Calu3 (cell line): Measurements from ENCODE around the gene OLFM1. TPM values are rescaled to one million over a fixed set of nuclear protein-coding genes. Genes with fewer than 3 reads are reported as not detected.

Experiments
- BruUV-seq: library from RNA; stranded (reverse); fragments of 400-500 nt; replicated peaks from 2 replicates; lab custom pipeline; 2021; lab: Mats Ljungman, UMichigan
- CTCF ChIA-PET: fragments of 300-600 bp; sonication (Branson Sonifier 250); formaldehyde crosslinking; loops from one replicate; lab custom pipeline; 2022; ENCODE audit warnings: antibody characterized with exemption; lab: Charles Lee
- DNase-seq: peaks from one replicate; pipeline ENCODE4 v3.0.0; 2022
- H3K27ac Mint-ChIP-seq: one replicate; pipeline ENCODE4 v1.8.0; 2022; ENCODE audit warnings: mixed read lengths; ENCODE audit not compliant: unreplicated experiment
- H3K27me3 Mint-ChIP-seq: one replicate; pipeline ENCODE4 v1.8.0; 2022; ENCODE audit warnings: mixed read lengths; ENCODE audit not compliant: unreplicated experiment
- H3K36me3 Mint-ChIP-seq: one replicate; pipeline ENCODE4 v1.8.0; 2022; ENCODE audit warnings: mild to moderate bottlenecking, moderate library complexity, mixed read lengths; ENCODE audit not compliant: insufficient read depth, unreplicated experiment
- H3K4me1 Mint-ChIP-seq: one replicate; pipeline ENCODE4 v1.8.0; 2022; ENCODE audit warnings: mild to moderate bottlenecking, low read depth, mixed read lengths; ENCODE audit not compliant: unreplicated experiment
- H3K4me3 Mint-ChIP-seq: one replicate; pipeline ENCODE4 v1.8.0; 2022; ENCODE audit warnings: mild to moderate bottlenecking, low read depth, moderate library complexity, mixed read lengths; ENCODE audit not compliant: unreplicated experiment
- H3K9me3 Mint-ChIP-seq: one replicate; pipeline ENCODE4 v1.8.0; 2022; ENCODE audit warnings: low read depth, mixed read lengths; ENCODE audit not compliant: unreplicated experiment
- CTCF ChIP-seq: fragments of 200-600 bp; IDR thresholded peaks from one replicate; pipeline ENCODE4 v1.8.0; 2022; ENCODE audit warnings: antibody characterized with exemption; ENCODE audit not compliant: unreplicated experiment
- intact Hi-C: fragments of 100-400 bp; cut with micrococcal nuclease; formaldehyde crosslinking; loops from one replicate; pipeline ENCODE4 v1.10.0; 2022; ENCODE audit not compliant: unreplicated experiment
- total RNA-seq: library from RNA; stranded (reverse); gene quantifications from 2 replicates; pipeline ENCODE4 v1.2.3, GENCODE V29; 2022

OLFM1 gene
- total RNA-seq, 1 experiment from 2014 or later, result 5.5 TPM

DNA sequence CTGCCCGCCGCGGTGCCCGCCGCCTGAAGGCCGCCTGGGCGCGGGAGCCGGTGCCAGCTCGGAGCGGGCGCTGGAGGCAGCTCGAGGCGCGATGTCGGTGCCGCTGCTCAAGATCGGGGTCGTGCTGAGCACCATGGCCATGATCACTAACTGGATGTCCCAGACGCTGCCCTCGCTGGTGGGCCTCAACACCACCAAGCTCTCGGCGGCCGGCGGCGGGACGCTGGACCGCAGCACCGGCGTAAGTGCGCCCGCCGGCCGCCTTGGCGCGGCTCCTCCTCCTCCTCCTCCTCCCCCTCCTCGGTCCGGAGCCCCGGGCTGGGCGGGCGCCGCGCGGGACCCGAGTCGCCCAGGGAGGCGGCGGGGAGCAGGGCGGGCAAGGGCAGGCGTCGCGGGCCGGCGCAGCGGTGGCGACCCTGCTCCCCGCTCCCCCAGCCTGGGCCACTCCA is 455 bp downstream of the OLFM1 start:
- H3K4me3 Mint-ChIP-seq, result no peak overlapping the region

GRCh38 chr9:135088348-135088978 is 995 bp downstream of the OLFM1 start:
- peaks cover 9% of the 10 kb centered on the region for H3K4me1 Mint-ChIP-seq
- CTCF ChIA-PET, result no interaction called here
- no peak for TF ChIP-seq CTCF
- intact Hi-C loops, result no loop called here
- BruUV-seq, result no TSS peak
- no peak overlapping the region for H3K4me3 Mint-ChIP-seq
- H3K9me3 Mint-ChIP-seq, result peaks cover 6% of the 10 kb centered on the region
- no peak overlapping the region for H3K27ac Mint-ChIP-seq
- H3K27me3 Mint-ChIP-seq, result peaks cover 46% of the 10 kb centered on the region
- DNase-seq, result no peak
- no peaks in the 10 kb centered on the region for H3K36me3 Mint-ChIP-seq

More for the DNA sequence above, 455 bp downstream of the OLFM1 start:
- Mint-ChIP-seq H3K4me1 (peaks cover 9% of the 10 kb centered on the region), H3K9me3 (peaks cover 6% of the 10 kb centered on the region), H3K27ac (no peak overlapping the region), H3K27me3 (peaks cover 46% of the 10 kb centered on the region), H3K36me3 (no peaks in the 10 kb centered on the region)
- no TSS peak for BruUV-seq
- DNase-seq, result no peak
- CTCF ChIA-PET, result no interaction called here
- intact Hi-C loops, result loop anchor here (2.0 kb wide), 2 partner anchors 257 to 325 kb away; no protein-coding TSS in a partner anchor
- no peak for TF ChIP-seq CTCF

DNA sequence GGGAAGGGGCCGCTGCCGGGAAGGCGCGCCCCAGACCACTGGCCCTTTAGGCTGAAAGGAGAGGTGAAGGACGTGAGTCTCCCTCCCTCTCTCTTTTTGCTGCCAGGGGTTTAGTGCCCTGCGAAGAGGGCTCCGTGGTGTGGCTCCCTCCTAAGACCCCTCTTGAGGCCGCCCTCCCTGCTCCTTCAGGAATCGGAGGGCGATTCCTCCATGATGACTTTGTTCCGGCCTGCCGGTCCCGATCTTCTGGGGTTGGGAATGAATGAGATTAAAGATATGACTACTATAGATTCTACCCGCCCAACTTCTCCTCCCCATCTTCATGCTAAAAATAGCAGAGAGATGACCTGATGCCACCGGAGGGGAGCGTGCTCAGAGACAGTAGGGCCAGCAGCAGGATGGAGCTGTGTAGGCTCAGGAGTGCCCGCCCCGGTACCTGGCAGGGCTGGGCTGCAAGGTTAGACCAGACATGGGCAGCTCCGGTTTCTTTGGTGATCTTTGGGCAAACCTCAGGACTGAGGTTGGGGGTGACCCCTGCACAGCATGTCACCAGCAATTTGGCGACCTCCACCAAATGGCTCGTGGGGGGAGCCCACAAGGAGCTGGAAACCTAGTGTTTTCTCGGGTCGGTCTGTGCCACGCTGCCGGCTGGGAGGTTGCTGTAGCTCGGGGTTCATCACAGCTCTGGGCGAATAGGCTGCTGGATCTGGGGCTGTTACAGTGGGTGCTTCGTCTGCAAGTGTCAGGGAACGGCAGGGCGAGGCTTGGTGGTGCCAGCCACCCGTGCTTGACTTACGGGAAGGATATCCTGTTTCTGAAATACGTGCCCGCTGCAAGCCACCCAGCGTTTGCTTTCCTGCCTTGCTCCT is 1.7 kb downstream of the OLFM1 start:
- Mint-ChIP-seq H3K27me3 (peaks cover 38% of the 10 kb centered on the region), H3K4me3 (no peak overlapping the region)

GRCh38 chr9:135090081-135090480 is 2.6 kb downstream of the OLFM1 start:
- H3K27ac Mint-ChIP-seq, result no peak overlapping the region
- H3K4me1 Mint-ChIP-seq, result peaks cover 9% of the 10 kb centered on the region
- intact Hi-C loops, result no loop called here
- no peak for DNase-seq
- peaks cover 6% of the 10 kb centered on the region for H3K9me3 Mint-ChIP-seq
- H3K36me3 Mint-ChIP-seq, result no peaks in the 10 kb centered on the region
- H3K4me3 Mint-ChIP-seq, result no peak overlapping the region
- TF ChIP-seq CTCF, result no peak
- CTCF ChIA-PET, result no interaction called here
- peaks cover 31% of the 10 kb centered on the region for H3K27me3 Mint-ChIP-seq
- BruUV-seq, result no TSS peak

More for the DNA sequence above, 1.7 kb downstream of the OLFM1 start:
- no peak for TF ChIP-seq CTCF
- intact Hi-C loops, result no loop called here
- no peaks in the 10 kb centered on the region for H3K36me3 Mint-ChIP-seq
- BruUV-seq, result no TSS peak
- H3K27ac Mint-ChIP-seq, result no peak overlapping the region
- CTCF ChIA-PET, result no interaction called here
- DNase-seq, result no peak
- H3K4me1 Mint-ChIP-seq, result peaks cover 9% of the 10 kb centered on the region
- H3K9me3 Mint-ChIP-seq, result peaks cover 6% of the 10 kb centered on the region
